Neural cell (in vitro differentiated cells): ENCODE measurements around the gene RTF1.

ENCODE experiments used
- EP300 ChIP-seq: fragments of 450-650 bp; conservative IDR thresholded peaks from 2 replicates; pipeline ENCODE4 v1.6.1; 2014; ENCODE audit warnings: antibody characterized with exemption, mild to moderate bottlenecking, moderate library complexity; ENCODE audit not compliant: poor library complexity, severe bottlenecking
- EZH2 ChIP-seq: fragments of 200-600, 300-800 bp; shearing (Covaris generic), sonication (generic); IDR thresholded peaks from 2 replicates; pipeline ENCODE4 v1.6.1; 2014; ENCODE audit warnings: antibody characterized with exemption, low read length, borderline replicate concordance, mild to moderate bottlenecking; ENCODE audit not compliant: insufficient read depth, poor library complexity, severe bottlenecking
- POLR2AphosphoS5 ChIP-seq: IDR thresholded peaks from 2 replicates; pipeline ENCODE4 v1.6.1; 2012
- RAD21 ChIP-seq: fragments of 450-650 bp; conservative IDR thresholded peaks from 2 replicates; pipeline ENCODE4 v1.6.1; 2014; ENCODE audit warnings: antibody characterized with exemption, mild to moderate bottlenecking, moderate library complexity
- REST ChIP-seq: IDR thresholded peaks from 2 replicates; pipeline ENCODE4 v1.6.1; 2012; ENCODE audit warnings: borderline replicate concordance
- SMC3 ChIP-seq: fragments of 450-650 bp; conservative IDR thresholded peaks from 2 replicates; pipeline ENCODE4 v1.6.1; 2014; ENCODE audit warnings: antibody characterized with exemption, mild to moderate bottlenecking, moderate library complexity; ENCODE audit not compliant: poor library complexity
- TF ChIP-seq, protein P1 (sequence below): fragments of 450-650 bp; IDR thresholded peaks from 2 replicates; pipeline ENCODE4 v1.5.1; 2014; ENCODE audit warnings: antibody characterized with exemption, mild to moderate bottlenecking, moderate library complexity; ENCODE audit not compliant: poor library complexity, severe bottlenecking

- no peak for TF ChIP-seq EP300
- TF ChIP-seq, protein P1, sequence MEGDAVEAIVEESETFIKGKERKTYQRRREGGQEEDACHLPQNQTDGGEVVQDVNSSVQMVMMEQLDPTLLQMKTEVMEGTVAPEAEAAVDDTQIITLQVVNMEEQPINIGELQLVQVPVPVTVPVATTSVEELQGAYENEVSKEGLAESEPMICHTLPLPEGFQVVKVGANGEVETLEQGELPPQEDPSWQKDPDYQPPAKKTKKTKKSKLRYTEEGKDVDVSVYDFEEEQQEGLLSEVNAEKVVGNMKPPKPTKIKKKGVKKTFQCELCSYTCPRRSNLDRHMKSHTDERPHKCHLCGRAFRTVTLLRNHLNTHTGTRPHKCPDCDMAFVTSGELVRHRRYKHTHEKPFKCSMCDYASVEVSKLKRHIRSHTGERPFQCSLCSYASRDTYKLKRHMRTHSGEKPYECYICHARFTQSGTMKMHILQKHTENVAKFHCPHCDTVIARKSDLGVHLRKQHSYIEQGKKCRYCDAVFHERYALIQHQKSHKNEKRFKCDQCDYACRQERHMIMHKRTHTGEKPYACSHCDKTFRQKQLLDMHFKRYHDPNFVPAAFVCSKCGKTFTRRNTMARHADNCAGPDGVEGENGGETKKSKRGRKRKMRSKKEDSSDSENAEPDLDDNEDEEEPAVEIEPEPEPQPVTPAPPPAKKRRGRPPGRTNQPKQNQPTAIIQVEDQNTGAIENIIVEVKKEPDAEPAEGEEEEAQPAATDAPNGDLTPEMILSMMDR: no peak
- TF ChIP-seq EZH2: no peak
- no peak for TF ChIP-seq RAD21
- no peak for TF ChIP-seq POLR2AphosphoS5
- no peak for TF ChIP-seq REST
- no peak for TF ChIP-seq SMC3
These were observed 9.6 kb upstream of the RTF1 start for GRCh38 chr15:41407341-41407740.
